B cell (primary cell): ENCODE data around the gene NAA15. TPM values are rescaled to one million over a fixed set of nuclear protein-coding genes. Genes with fewer than 3 reads are reported as not detected.
A peak's percentile ranks its signal among the peaks of the same experiment; 100 is the strongest.

Source experiments
- ATAC-seq: fragments of 200-7000 bp; cut with Tn5 transposase; one replicate; pipeline ENCODE4 v1.10.0; 2021; ENCODE audit warnings: low read depth, mild to moderate bottlenecking, moderate number of reproducible peaks, moderate library complexity
- CTCF ChIA-PET: fragments of 350-600 bp; sonication (Branson Sonifier 250); formaldehyde crosslinking; loops from one replicate; lab custom pipeline; 2021; ENCODE audit warnings: antibody characterized with exemption, inconsistent platforms; lab: Charles Lee
- POLR2A ChIA-PET: fragments of 350-600 bp; sonication (Branson Sonifier 250); formaldehyde crosslinking; loops from one replicate; lab custom pipeline; 2021; ENCODE audit warnings: antibody characterized with exemption; lab: Charles Lee
- DNase-seq: peaks from one replicate; pipeline ENCODE4 v3.0.0; 2013
- H2AFZ ChIP-seq: 2 replicates; pipeline ENCODE4 v1.6.1; 2012; ENCODE audit warnings: mild to moderate bottlenecking, low read depth, low read length; ENCODE audit not compliant: insufficient read depth, poor library complexity, severe bottlenecking
- H3K27ac ChIP-seq, 2 donors: 1 replicate in 1 of 2; 2 replicates in 1 of 2; pipeline ENCODE4 v1.5.1; 2012 to 2013; ENCODE audit warnings: low read length in 2 of 2, mild to moderate bottlenecking in 2 of 2, moderate library complexity in 1 of 2
- H3K27me3 ChIP-seq, 4 experiments: fragments of 200-600 bp in 1 of 4; sonication (generic) in 1 of 4; replicated peaks in 1 of 4; 1 replicate in 2 of 4; 2 replicates in 2 of 4; pipeline versions ENCODE4 v1.6.1 to v1.7.0; 2013 to 2016; ENCODE audit warnings: low read length in 3 of 4, mild to moderate bottlenecking in 2 of 4, mixed read lengths in 1 of 4, moderate library complexity in 1 of 4; ENCODE audit not compliant: insufficient read depth in 4 of 4, control insufficient read depth in 3 of 4; ENCODE audit errors: control extremely low read depth in 1 of 4
- H3K36me3 ChIP-seq, 2 experiments: replicated peaks in 1 of 2; 1 replicate in 1 of 2; 2 replicates in 1 of 2; pipeline versions ENCODE4 v1.6.1 to v1.7.1; 2013; ENCODE audit warnings: low read length in 1 of 2; ENCODE audit not compliant: insufficient read depth in 2 of 2, control insufficient read depth in 1 of 2; ENCODE audit errors: control extremely low read depth in 1 of 2, extremely low read depth in 1 of 2
- H3K4me1 ChIP-seq, 2 donors: fragments of 200-600 bp in 1 of 2; sonication (generic) in 1 of 2; 1 replicate in 1 of 2; 2 replicates in 1 of 2; pipeline versions ENCODE4 v1.5.1 to v1.6.1; 2013 to 2017; ENCODE audit warnings: low read length in 2 of 2; ENCODE audit not compliant: control insufficient read depth in 2 of 2, insufficient read depth in 2 of 2
- H3K4me2 ChIP-seq: replicated peaks from 2 replicates; pipeline ENCODE3; 2012; ENCODE audit warnings: mild to moderate bottlenecking, low read depth, low read length; ENCODE audit not compliant: poor library complexity, severe bottlenecking
- H3K4me3 ChIP-seq, 5 experiments: fragments of 200-600 bp in 1 of 5; sonication (generic) in 1 of 5; 1 replicate in 3 of 5; 2 replicates in 2 of 5; pipeline versions ENCODE4 v1.5.1 to v1.7.0; 2011 to 2016; ENCODE audit warnings: low read length in 4 of 5, mild to moderate bottlenecking in 4 of 5, low read depth in 2 of 5, control low read depth in 1 of 5, moderate library complexity in 1 of 5; ENCODE audit not compliant: insufficient read depth in 1 of 5; ENCODE audit errors: control extremely low read depth in 1 of 5, extremely low read depth in 1 of 5
- H3K79me2 ChIP-seq: fragments of 200-600 bp; sonication (generic); one replicate; pipeline ENCODE4 v1.6.0; 2016; ENCODE audit warnings: low read length; ENCODE audit not compliant: control insufficient read depth, insufficient read depth
- H3K9ac ChIP-seq: fragments of 200-600 bp; sonication (generic); 2 replicates; pipeline ENCODE4 v1.6.1; 2017; ENCODE audit warnings: mild to moderate bottlenecking, low read length, moderate library complexity
- H3K9me3 ChIP-seq, 3 donors: one replicate each; pipeline versions ENCODE4 v1.6.1 to v1.7.1; 2013; ENCODE audit warnings: low read length in 2 of 3; ENCODE audit not compliant: control insufficient read depth in 2 of 3, insufficient read depth in 1 of 3; ENCODE audit errors: control extremely low read depth in 1 of 3
- H4K20me1 ChIP-seq: 2 replicates; pipeline ENCODE4 v1.6.0; 2012; ENCODE audit warnings: mild to moderate bottlenecking, low read length; ENCODE audit not compliant: insufficient read depth, control insufficient read depth, poor library complexity, severe bottlenecking
- H3K27ac Mint-ChIP-seq: one replicate; pipeline ENCODE4 v1.8.0; 2021; ENCODE audit warnings: mixed read lengths
- H3K27me3 Mint-ChIP-seq: one replicate; pipeline ENCODE4 v1.8.0; 2021; ENCODE audit warnings: mixed read lengths
- H3K4me1 Mint-ChIP-seq: one replicate; pipeline ENCODE4 v1.8.0; 2021; ENCODE audit warnings: mixed read lengths
- H3K4me3 Mint-ChIP-seq: one replicate; pipeline ENCODE4 v1.8.0; 2021; ENCODE audit warnings: mixed read lengths
- H3K9me3 Mint-ChIP-seq: one replicate; pipeline ENCODE4 v1.8.0; 2022; ENCODE audit warnings: mixed read lengths; ENCODE audit not compliant: insufficient read depth
- EZH2 ChIP-seq: IDR thresholded peaks from 2 replicates; pipeline ENCODE4 v1.6.1; 2012; ENCODE audit warnings: borderline replicate concordance, low read depth, mild to moderate bottlenecking, moderate library complexity, low read length; ENCODE audit not compliant: insufficient read depth, poor library complexity, severe bottlenecking
- WGBS: methylation state at CpG from one replicate; pipeline ENCODE4 v1.1.5; 2013; ENCODE audit warnings: missing lambda C conversion rate; ENCODE audit not compliant: insufficient coverage; 5-methylcytosine and 5-hydroxymethylcytosine counted together
- intact Hi-C: fragments of 100-400 bp; cut with micrococcal nuclease; formaldehyde crosslinking; loops from one replicate; pipeline ENCODE4 v1.10.0; 2022
- polyA plus RNA-seq: library from polyadenylated mRNA; depleted of rRNA; stranded (reverse); fragments of >200 nt; gene quantifications from 2 replicates; pipeline ENCODE4 v1.2.3, GENCODE V29; 2012
- total RNA-seq, 2 donors: library from RNA; stranded (reverse); fragments of 120-200 nt in 1 of 2; gene quantifications; 1 replicate in 1 of 2; 2 replicates in 1 of 2; pipeline versions ENCODE4 v1.2.3 to v1.2.4, GENCODE V29; 2013 to 2022
- TF ChIP-seq, protein P1 (sequence below): fragments of 200-600 bp; IDR thresholded peaks from one replicate; pipeline ENCODE4 v1.8.0; 2022; ENCODE audit warnings: antibody characterized with exemption, mild to moderate bottlenecking

Gene NAA15
- total and polyA plus RNA-seq, 2 donors (not counting 1 experiment from before 2014, with no cell fraction given), result 10.0 to 56.7 TPM

DNA sequence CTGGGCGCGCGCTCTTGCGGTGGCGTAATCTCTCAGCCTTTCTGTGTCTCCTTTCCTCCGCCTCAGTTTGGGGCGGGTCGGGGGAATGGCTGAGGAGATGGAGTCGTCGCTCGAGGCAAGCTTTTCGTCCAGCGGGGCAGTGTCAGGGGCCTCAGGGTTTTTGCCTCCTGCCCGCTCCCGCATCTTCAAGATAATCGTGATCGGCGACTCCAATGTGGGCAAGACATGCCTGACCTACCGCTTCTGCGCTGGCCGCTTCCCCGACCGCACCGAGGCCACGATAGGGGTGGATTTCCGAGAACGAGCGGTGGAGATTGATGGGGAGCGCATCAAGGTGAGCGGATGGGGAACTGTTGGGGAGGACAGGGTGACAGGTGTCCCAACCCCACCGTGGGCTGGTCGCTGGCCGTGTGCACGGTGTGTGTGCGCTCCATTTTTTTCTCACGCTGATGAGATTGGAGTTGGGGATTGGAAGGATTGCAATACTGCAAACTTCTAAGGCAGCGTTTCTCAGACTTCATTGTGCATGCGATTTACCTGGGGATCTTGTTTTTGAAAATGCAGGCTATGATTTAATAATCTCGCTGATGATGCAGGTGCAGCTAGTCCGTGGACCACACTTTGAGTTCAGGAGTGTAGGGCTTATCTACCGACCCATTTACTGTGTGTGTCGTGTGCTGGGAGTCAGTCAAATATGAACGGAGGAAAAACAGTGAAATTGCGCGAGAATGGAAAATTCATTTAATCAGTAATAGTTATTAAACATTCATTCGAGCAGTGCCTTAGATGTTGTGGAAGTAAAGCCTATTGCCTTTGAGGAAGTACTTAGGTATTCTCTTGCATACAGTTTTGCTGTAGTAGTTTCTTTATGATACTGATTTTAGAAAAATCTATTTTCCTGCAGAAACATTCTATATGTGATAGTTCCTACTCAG lies 153.1 kb downstream of the NAA15 start, which contains the start of gene RAB33B:
TSS of gene RAB33B (plus strand) at position 11 of the 935 bp plus-strand sequence. CDS start at position 86, 75 bp downstream.
- DNase-seq, result no peak
- Histone ChIP-seq H3K4me2 (peak within 1 kb of the TSS; percentile 83), H4K20me1 (peaks cover 30% of the 10 kb centered on the region), H3K27ac (peak within 1 kb of the TSS; percentile 97 to 98), H2AFZ (peak within 1 kb of the TSS; percentile 80), H3K9ac (peak within 1 kb of the TSS; percentile 93), H3K36me3 (peaks cover 1 to 3% of the 10 kb centered on the region in 2 experiments), H3K27me3 (no peaks in the 10 kb centered on the region), H3K9me3 (no peaks in the 10 kb centered on the region), H3K4me3 (peak within 1 kb of the TSS; percentile 64 to 99 (median 93)), H3K79me2 (peaks cover 61% of the 10 kb centered on the region), H3K4me1 (peaks cover 28 to 39% of the 10 kb centered on the region in 2 donors)
- Mint-ChIP-seq H3K4me1 (peaks cover 59% of the 10 kb centered on the region), H3K4me3 (peak within 1 kb of the TSS; percentile 96), H3K27ac (peak within 1 kb of the TSS; percentile 99), H3K27me3 (no peaks in the 10 kb centered on the region), H3K9me3 (no peaks in the 10 kb centered on the region)
- ChIA-PET POLR2A (interaction anchor here (2.3 kb wide), 1 partner anchor 371 kb away, joined by 9 read pairs; no protein-coding TSS in a partner anchor), CTCF (no interaction called here)
- TF ChIP-seq, protein P1, sequence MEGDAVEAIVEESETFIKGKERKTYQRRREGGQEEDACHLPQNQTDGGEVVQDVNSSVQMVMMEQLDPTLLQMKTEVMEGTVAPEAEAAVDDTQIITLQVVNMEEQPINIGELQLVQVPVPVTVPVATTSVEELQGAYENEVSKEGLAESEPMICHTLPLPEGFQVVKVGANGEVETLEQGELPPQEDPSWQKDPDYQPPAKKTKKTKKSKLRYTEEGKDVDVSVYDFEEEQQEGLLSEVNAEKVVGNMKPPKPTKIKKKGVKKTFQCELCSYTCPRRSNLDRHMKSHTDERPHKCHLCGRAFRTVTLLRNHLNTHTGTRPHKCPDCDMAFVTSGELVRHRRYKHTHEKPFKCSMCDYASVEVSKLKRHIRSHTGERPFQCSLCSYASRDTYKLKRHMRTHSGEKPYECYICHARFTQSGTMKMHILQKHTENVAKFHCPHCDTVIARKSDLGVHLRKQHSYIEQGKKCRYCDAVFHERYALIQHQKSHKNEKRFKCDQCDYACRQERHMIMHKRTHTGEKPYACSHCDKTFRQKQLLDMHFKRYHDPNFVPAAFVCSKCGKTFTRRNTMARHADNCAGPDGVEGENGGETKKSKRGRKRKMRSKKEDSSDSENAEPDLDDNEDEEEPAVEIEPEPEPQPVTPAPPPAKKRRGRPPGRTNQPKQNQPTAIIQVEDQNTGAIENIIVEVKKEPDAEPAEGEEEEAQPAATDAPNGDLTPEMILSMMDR, result no peak
- TF ChIP-seq EZH2, result no peak
- intact Hi-C loops, result loop anchor here (5.0 kb wide), 2 partner anchors 918 to 1068 kb away; partner anchors contain the start of genes ELMOD2 and SCOC
- WGBS, result under 1% methylated on average over 40 of the region's 46 CpGs
- no peak for ATAC-seq
